GM12878 (cell line): Measurements from ENCODE around the gene TAS2R30. TPM values are rescaled to one million over a fixed set of nuclear protein-coding genes. Genes with fewer than 3 reads are reported as not detected.

Experiments
- ATAC-seq: fragments of 200-7000 bp; cut with Tn5 transposase; 3 replicates; pipeline ENCODE4 v1.9.1; 2020; ENCODE audit warnings: mild to moderate bottlenecking, moderate library complexity
- BruUV-seq: library from RNA; stranded (reverse); fragments of 400-500 nt; replicated peaks from 2 replicates; lab custom pipeline; 2021; lab: Mats Ljungman, UMichigan
- CTCF ChIA-PET: fragments of 300-600 bp; sonication (Branson Sonifier 250); formaldehyde crosslinking; extraction: SDS; loops from one replicate; lab custom pipeline; 2021; ENCODE audit warnings: inconsistent platforms; lab: Yijun Ruan, JAX
- POLR2A ChIA-PET: fragments of 350-600 bp; formaldehyde crosslinking; extraction: SDS; loops from one replicate; lab custom pipeline; 2021; ENCODE audit warnings: inconsistent platforms; lab: Charles Lee
- RAD21 ChIA-PET: fragments of 300-600 bp; sonication (Branson Sonifier 250); formaldehyde crosslinking; loops from one replicate; lab custom pipeline; 2023; ENCODE audit warnings: antibody characterized with exemption; ENCODE audit not compliant: unreplicated experiment; lab: Charles Lee
- SMC1A ChIA-PET: fragments of 300-600 bp; sonication (Branson Sonifier 250); formaldehyde crosslinking; loops from one replicate; lab custom pipeline; 2023; ENCODE audit not compliant: unreplicated experiment, uncharacterized antibody; lab: Charles Lee
- DNase-seq: peaks from one replicate; pipeline ENCODE4 v3.0.0-alpha.2; 2011; ENCODE audit warnings: low read depth, low spot score
- FAIRE-seq: peaks from 3 replicates; lab custom pipeline; 2011; peaks lifted over from hg19 to GRCh38; lab: Jason Lieb, UNC
- H2AFZ ChIP-seq: 2 replicates; pipeline ENCODE4 v1.6.0; 2011; ENCODE audit warnings: low read depth, low read length, control low read depth; ENCODE audit not compliant: control insufficient read depth
- H3K27ac ChIP-seq: 2 replicates; pipeline ENCODE4 v1.5.1; 2011; ENCODE audit warnings: control low read depth; ENCODE audit not compliant: control insufficient read depth, insufficient read depth
- H3K27me3 ChIP-seq, 2 experiments: replicated peaks in 1 of 2; 2 replicates each; pipeline versions ENCODE4 v1.6.0 to v1.6.1; 2011; ENCODE audit warnings: low read length in 1 of 2; ENCODE audit not compliant: control insufficient read depth in 2 of 2, insufficient read depth in 2 of 2
- H3K36me3 ChIP-seq, 2 experiments: 2 replicates each; pipeline ENCODE4 v1.5.1; 2011; ENCODE audit warnings: low read length in 1 of 2; ENCODE audit not compliant: control insufficient read depth in 2 of 2, insufficient read depth in 2 of 2
- H3K4me1 ChIP-seq: 2 replicates; pipeline ENCODE4 v1.6.1; 2011; ENCODE audit warnings: mild to moderate bottlenecking, low read length, moderate library complexity, mixed read lengths; ENCODE audit not compliant: control insufficient read depth, insufficient read depth
- H3K4me2 ChIP-seq: 2 replicates; pipeline ENCODE4 v1.6.0; 2011; ENCODE audit warnings: control low read depth; ENCODE audit not compliant: control insufficient read depth, insufficient read depth
- H3K4me3 ChIP-seq: fragments of 200-600 bp; sonication (generic); 2 replicates; pipeline ENCODE4 v1.5.1; 2016
- H3K79me2 ChIP-seq: 2 replicates; pipeline ENCODE4 v1.6.0; 2011; ENCODE audit warnings: low read length; ENCODE audit not compliant: control insufficient read depth, insufficient read depth
- H3K9ac ChIP-seq: 2 replicates; pipeline ENCODE4 v1.8.0; 2011; ENCODE audit warnings: low read length, control low read depth, mixed read lengths; ENCODE audit not compliant: control insufficient read depth, insufficient read depth
- H3K9me3 ChIP-seq: replicated peaks from 3 replicates; pipeline ENCODE4 v1.5.1; 2011; ENCODE audit warnings: mild to moderate bottlenecking, low read length; ENCODE audit not compliant: control insufficient read depth, insufficient read depth
- H4K20me1 ChIP-seq: 2 replicates; pipeline ENCODE4 v1.6.0; 2011; ENCODE audit not compliant: control insufficient read depth, insufficient read depth
- CEBPB ChIP-seq, 2 experiments: fragments of 150-350 bp in 1 of 2; IDR thresholded peaks; 2 replicates each; pipeline ENCODE4 v1.6.1; 2012 to 2014; ENCODE audit warnings: low read depth in 2 of 2, low read length in 2 of 2, borderline replicate concordance in 1 of 2, inconsistent platforms in 1 of 2
- ESRRA ChIP-seq: IDR thresholded peaks from 2 replicates; pipeline ENCODE4 v1.6.1; 2012; ENCODE audit warnings: mild to moderate bottlenecking, low read length, improper control_type of control experiment
- HDAC2 ChIP-seq: fragments of 200-600 bp; sonication (generic); IDR thresholded peaks from 2 replicates; pipeline ENCODE4 v1.6.1; 2017
- MTA3 ChIP-seq: IDR thresholded peaks from 2 replicates; pipeline ENCODE4 v1.6.1; 2012; ENCODE audit warnings: low read length, inconsistent platforms, borderline replicate concordance
- NBN ChIP-seq: fragments of 450-650 bp; IDR thresholded peaks from 2 replicates; pipeline ENCODE4 v1.6.1; 2016
- NR2C2 ChIP-seq: IDR thresholded peaks from 2 replicates; pipeline ENCODE4 v1.6.1; 2011; ENCODE audit warnings: borderline replicate concordance, low read depth; ENCODE audit not compliant: control insufficient read depth, insufficient read length
- POLR2AphosphoS5 ChIP-seq: IDR thresholded peaks from 2 replicates; pipeline ENCODE4 v1.6.1; 2011; ENCODE audit warnings: mild to moderate bottlenecking, low read length, inconsistent platforms
- RB1 ChIP-seq: fragments of 450-650 bp; formaldehyde crosslinking; IDR thresholded peaks from 2 replicates; pipeline ENCODE4 v1.6.1; 2017; ENCODE audit warnings: mild to moderate bottlenecking, borderline replicate concordance
- RBBP5 ChIP-seq: fragments of 200-600 bp; sonication (generic); conservative IDR thresholded peaks from 2 replicates; pipeline ENCODE4 v1.6.1; 2016
- SIX5 ChIP-seq: IDR thresholded peaks from 2 replicates; pipeline ENCODE4 v1.6.1; 2011; ENCODE audit warnings: mild to moderate bottlenecking, low read depth, low read length, moderate library complexity; ENCODE audit not compliant: severe bottlenecking
- ZNF622 ChIP-seq: fragments of 450-650 bp; IDR thresholded peaks from 2 replicates; pipeline ENCODE4 v1.6.1; 2017; ENCODE audit warnings: mild to moderate bottlenecking, inconsistent platforms
- WGBS: methylation state at CpG from one replicate; pipeline ENCODE4 v1.1.6; 2016; ENCODE audit warnings: low lambda C conversion rate; ENCODE audit not compliant: insufficient replicate concordance, insufficient coverage; ENCODE audit errors: missing lambda C conversion rate; 5-methylcytosine and 5-hydroxymethylcytosine counted together
- in situ Hi-C: fragments of 300-500 bp; cut with MboI; formaldehyde crosslinking; loops from 9 replicates; pipeline ENCODE4 v1.14.3; 2018; ENCODE audit warnings: mixed read lengths
- intact Hi-C: fragments of 100-400 bp; cut with micrococcal nuclease; formaldehyde crosslinking; loops from one replicate; pipeline ENCODE4 v1.14.2; 2022; ENCODE audit not compliant: unreplicated experiment
- polyA plus RNA-seq, 11 experiments: library from polyadenylated mRNA; depleted of rRNA in 4 of 11; unstranded in 6 of 11; stranded (reverse) in 5 of 11; fragments of >200 nt; fragmentation: Nextera tagmentation in 4 of 11; fragmentation: Illumina TruSeq in 1 of 11; extraction: Ambion mirVana in 4 of 11; extraction: Trizol in 1 of 11; gene quantifications; 1 replicate in 1 of 11; 2 replicates in 10 of 11; pipeline versions ENCODE4 v1.2.1 to v1.2.3, GENCODE V29; 2011 to 2016; ENCODE audit warnings: inconsistent platforms in 2 of 11, missing spikeins in 2 of 11, low read depth in 1 of 11
- total RNA-seq, 4 experiments: library from RNA; depleted of rRNA in 3 of 4; stranded (reverse); fragments of >200 nt in 3 of 4; fragmentation: Illumina TruSeq in 1 of 4; extraction: Trizol in 1 of 4; gene quantifications; 2 replicates each; pipeline versions ENCODE4 v1.2.1 to v1.2.3, GENCODE V29; 2013 to 2021
- TF ChIP-seq, protein P1 (sequence below): IDR thresholded peaks from 2 replicates; pipeline ENCODE4 v1.6.1; 2012; ENCODE audit warnings: low read depth, low read length, improper control_type of control experiment
- TF ChIP-seq, protein P2 (sequence below): fragments of 450-650 bp; IDR thresholded peaks from 2 replicates; pipeline ENCODE4 v1.6.1; 2017; ENCODE audit warnings: mild to moderate bottlenecking, low read depth, inconsistent platforms; ENCODE audit not compliant: poor library complexity, severe bottlenecking
- TF ChIP-seq, protein P3 (sequence below): IDR thresholded peaks from 2 replicates; pipeline ENCODE4 v1.6.1; 2012; ENCODE audit warnings: low read length, inconsistent platforms

Gene TAS2R30
- total and polyA plus RNA-seq, 10 of the 15 experiments (the other 5 are each of a cell fraction or from before 2014, with no cell fraction given) = 0.09 to 5.9 (median 0.54) TPM; not detected in 3

GRCh38 chr12:11089246-11089645 lies 45.2 kb downstream of the TAS2R30 start:
- TF ChIP-seq HDAC2 (no peak), MTA3 (no peak), SIX5 (no peak), RBBP5 (no peak), NBN (no peak), RB1 (no peak), ESRRA (no peak), NR2C2 (no peak), CEBPB (IDR thresholded peaks at IDR 0.05; ENCODE audit: borderline replicate concordance in 1 of 2, low read depth in 2 of 2, low read length in 2 of 2) (no peak), ZNF622 (no peak), POLR2AphosphoS5 (no peak)
- TF ChIP-seq, protein P1, sequence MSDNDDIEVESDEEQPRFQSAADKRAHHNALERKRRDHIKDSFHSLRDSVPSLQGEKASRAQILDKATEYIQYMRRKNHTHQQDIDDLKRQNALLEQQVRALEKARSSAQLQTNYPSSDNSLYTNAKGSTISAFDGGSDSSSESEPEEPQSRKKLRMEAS = no peak
- TF ChIP-seq, protein P2, sequence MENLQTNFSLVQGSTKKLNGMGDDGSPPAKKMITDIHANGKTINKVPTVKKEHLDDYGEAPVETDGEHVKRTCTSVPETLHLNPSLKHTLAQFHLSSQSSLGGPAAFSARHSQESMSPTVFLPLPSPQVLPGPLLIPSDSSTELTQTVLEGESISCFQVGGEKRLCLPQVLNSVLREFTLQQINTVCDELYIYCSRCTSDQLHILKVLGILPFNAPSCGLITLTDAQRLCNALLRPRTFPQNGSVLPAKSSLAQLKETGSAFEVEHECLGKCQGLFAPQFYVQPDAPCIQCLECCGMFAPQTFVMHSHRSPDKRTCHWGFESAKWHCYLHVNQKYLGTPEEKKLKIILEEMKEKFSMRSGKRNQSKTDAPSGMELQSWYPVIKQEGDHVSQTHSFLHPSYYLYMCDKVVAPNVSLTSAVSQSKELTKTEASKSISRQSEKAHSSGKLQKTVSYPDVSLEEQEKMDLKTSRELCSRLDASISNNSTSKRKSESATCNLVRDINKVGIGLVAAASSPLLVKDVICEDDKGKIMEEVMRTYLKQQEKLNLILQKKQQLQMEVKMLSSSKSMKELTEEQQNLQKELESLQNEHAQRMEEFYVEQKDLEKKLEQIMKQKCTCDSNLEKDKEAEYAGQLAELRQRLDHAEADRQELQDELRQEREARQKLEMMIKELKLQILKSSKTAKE = no peak
- TF ChIP-seq, protein P3, sequence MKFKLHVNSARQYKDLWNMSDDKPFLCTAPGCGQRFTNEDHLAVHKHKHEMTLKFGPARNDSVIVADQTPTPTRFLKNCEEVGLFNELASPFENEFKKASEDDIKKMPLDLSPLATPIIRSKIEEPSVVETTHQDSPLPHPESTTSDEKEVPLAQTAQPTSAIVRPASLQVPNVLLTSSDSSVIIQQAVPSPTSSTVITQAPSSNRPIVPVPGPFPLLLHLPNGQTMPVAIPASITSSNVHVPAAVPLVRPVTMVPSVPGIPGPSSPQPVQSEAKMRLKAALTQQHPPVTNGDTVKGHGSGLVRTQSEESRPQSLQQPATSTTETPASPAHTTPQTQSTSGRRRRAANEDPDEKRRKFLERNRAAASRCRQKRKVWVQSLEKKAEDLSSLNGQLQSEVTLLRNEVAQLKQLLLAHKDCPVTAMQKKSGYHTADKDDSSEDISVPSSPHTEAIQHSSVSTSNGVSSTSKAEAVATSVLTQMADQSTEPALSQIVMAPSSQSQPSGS = no peak
- H4K20me1 ChIP-seq = no peaks in the 10 kb centered on the region
- RAD21 ChIA-PET = no interaction called here
- no peak overlapping the region for H3K4me2 ChIP-seq
- H3K4me1 ChIP-seq = no peaks in the 10 kb centered on the region
- ATAC-seq = no peak
- intact Hi-C loops (no loop called here), in situ Hi-C loops (no loop called here)
- FAIRE-seq = no peak
- CTCF ChIA-PET = no interaction called here
- no TSS peak for BruUV-seq
- 97% methylated on average over 5 of the region's 5 CpGs for WGBS
- H3K9ac ChIP-seq = no peak overlapping the region
- H3K36me3 ChIP-seq = no peaks in the 10 kb centered on the region
- H3K4me3 ChIP-seq = no peak overlapping the region
- H2AFZ ChIP-seq = no peak overlapping the region
- POLR2A ChIA-PET = no interaction called here
- H3K79me2 ChIP-seq = no peaks in the 10 kb centered on the region
- DNase-seq = no peak
- H3K27ac ChIP-seq = no peak overlapping the region
- SMC1A ChIA-PET = no interaction called here
- H3K9me3 ChIP-seq = no peaks in the 10 kb centered on the region; the same call in 1 of the 3 replicates
- no peaks in the 10 kb centered on the region for H3K27me3 ChIP-seq
